CD14-positive monocyte (primary cell): ENCODE measurements around the gene DLX5. TPM values are rescaled to one million over a fixed set of nuclear protein-coding genes. Genes with fewer than 3 reads are reported as not detected.

ENCODE experiments used
- DNase-seq, 3 donors: peaks; one replicate each; pipeline ENCODE4 v3.0.0-alpha.2; 2011 to 2022
- H2AFZ ChIP-seq: 2 replicates; pipeline ENCODE4 v1.6.0; 2012; ENCODE audit warnings: mild to moderate bottlenecking, low read depth, low read length, inconsistent platforms; ENCODE audit not compliant: insufficient read depth, poor library complexity, severe bottlenecking
- H3K27ac ChIP-seq, 2 donors: 1 replicate in 1 of 2; 2 replicates in 1 of 2; pipeline ENCODE4 v1.5.1; 2012 to 2013; ENCODE audit warnings: low read length in 2 of 2, control low read depth in 1 of 2, inconsistent platforms in 1 of 2, low read depth in 1 of 2, mild to moderate bottlenecking in 1 of 2
- H3K27me3 ChIP-seq, 2 donors: one replicate each; pipeline versions ENCODE4 v1.6.0 to v1.6.1; 2011 to 2013; ENCODE audit warnings: low read length in 2 of 2; ENCODE audit not compliant: control insufficient read depth in 2 of 2, insufficient read depth in 2 of 2
- H3K36me3 ChIP-seq, 2 donors: replicated peaks in 1 of 2; 1 replicate in 1 of 2; 2 replicates in 1 of 2; pipeline versions ENCODE4 v1.5.1 to v1.6.1; 2012 to 2013; ENCODE audit warnings: low read length in 2 of 2, control low read depth in 1 of 2, inconsistent platforms in 1 of 2, mild to moderate bottlenecking in 1 of 2; ENCODE audit not compliant: insufficient read depth in 2 of 2, control insufficient read depth in 1 of 2
- H3K4me1 ChIP-seq, 2 donors: 1 replicate in 1 of 2; 2 replicates in 1 of 2; pipeline versions ENCODE4 v1.5.1 to v1.6.1; 2012 to 2013; ENCODE audit warnings: low read length in 2 of 2, control low read depth in 1 of 2, inconsistent platforms in 1 of 2, mild to moderate bottlenecking in 1 of 2, moderate library complexity in 1 of 2; ENCODE audit not compliant: insufficient read depth in 2 of 2, control insufficient read depth in 1 of 2
- H3K4me2 ChIP-seq: replicated peaks from 2 replicates; pipeline ENCODE3; 2012; ENCODE audit warnings: low read length, moderate library complexity, mild to moderate bottlenecking; ENCODE audit not compliant: poor library complexity, severe bottlenecking; ENCODE audit errors: extremely low read depth
- H3K4me3 ChIP-seq, 3 experiments: fragments of 200-600 bp in 1 of 3; sonication (generic) in 1 of 3; replicated peaks in 1 of 3; 1 replicate in 2 of 3; 2 replicates in 1 of 3; pipeline ENCODE4 v1.5.1; 2011 to 2013; ENCODE audit warnings: low read length in 3 of 3, mild to moderate bottlenecking in 3 of 3, control low read depth in 2 of 3, low read depth in 2 of 3, inconsistent platforms in 1 of 3, moderate library complexity in 1 of 3
- H3K79me2 ChIP-seq: 2 replicates; pipeline ENCODE4 v1.6.0; 2012; ENCODE audit warnings: mild to moderate bottlenecking, control low read depth, inconsistent platforms, low read length, moderate library complexity; ENCODE audit not compliant: insufficient read depth
- H3K9ac ChIP-seq: 2 replicates; pipeline ENCODE4 v1.6.0; 2017; ENCODE audit warnings: low read length, mild to moderate bottlenecking; ENCODE audit not compliant: insufficient read depth, poor library complexity, severe bottlenecking
- H3K9me3 ChIP-seq, 2 donors: replicated peaks in 1 of 2; 1 replicate in 1 of 2; 2 replicates in 1 of 2; pipeline versions ENCODE4 v1.5.1 to v1.6.1; 2012 to 2013; ENCODE audit warnings: low read length in 2 of 2, control low read depth in 1 of 2; ENCODE audit not compliant: control insufficient read depth in 1 of 2, insufficient read depth in 1 of 2
- H4K20me1 ChIP-seq: 2 replicates; pipeline ENCODE4 v1.6.0; 2012; ENCODE audit warnings: mild to moderate bottlenecking, low read length, control low read depth, moderate library complexity; ENCODE audit not compliant: insufficient read depth
- H3K27ac Mint-ChIP-seq, 7 donors: one replicate each; pipeline ENCODE4 v1.8.0; 2020; ENCODE audit warnings: mild to moderate bottlenecking in 7 of 7, mixed read lengths in 7 of 7, moderate library complexity in 6 of 7, inconsistent platforms in 2 of 7
- H3K27me3 Mint-ChIP-seq, 3 donors: one replicate each; pipeline ENCODE4 v1.8.0; 2021 to 2022; ENCODE audit warnings: low read depth in 3 of 3, mild to moderate bottlenecking in 3 of 3, mixed read lengths in 3 of 3, moderate library complexity in 3 of 3, inconsistent platforms in 1 of 3
- H3K36me3 Mint-ChIP-seq, 2 donors: one replicate each; pipeline ENCODE4 v1.8.0; 2020; ENCODE audit warnings: mixed read lengths in 2 of 2, inconsistent platforms in 1 of 2, mild to moderate bottlenecking in 1 of 2
- H3K4me1 Mint-ChIP-seq: one replicate; pipeline ENCODE4 v1.8.0; 2020; ENCODE audit warnings: mild to moderate bottlenecking, mixed read lengths
- H3K4me3 Mint-ChIP-seq, 2 donors: one replicate each; pipeline ENCODE4 v1.8.0; 2020; ENCODE audit warnings: mild to moderate bottlenecking in 2 of 2, mixed read lengths in 2 of 2, moderate library complexity in 1 of 2
- H3K9me3 Mint-ChIP-seq, 7 donors: one replicate each; pipeline ENCODE4 v1.8.0; 2020 to 2022; ENCODE audit warnings: mixed read lengths in 7 of 7, mild to moderate bottlenecking in 6 of 7, moderate library complexity in 6 of 7, inconsistent platforms in 2 of 7
- WGBS: methylation state at CpG from one replicate; pipeline ENCODE4 v1.1.5; 2013; ENCODE audit warnings: missing lambda C conversion rate; ENCODE audit not compliant: insufficient coverage; 5-methylcytosine and 5-hydroxymethylcytosine counted together
- intact Hi-C, 2 donors: fragments of 100-400 bp; cut with micrococcal nuclease; formaldehyde crosslinking; loops; one replicate each; pipeline versions ENCODE4 v1.15.0 to v1.15.1; 2023
- polyA plus RNA-seq, 3 donors: library from polyadenylated mRNA; depleted of rRNA in 1 of 3; unstranded in 2 of 3; stranded (reverse) in 1 of 3; fragments of 300-500 nt in 2 of 3; fragments of >200 nt in 1 of 3; fragmentation: Illumina TruSeq in 2 of 3; gene quantifications; 1 replicate in 2 of 3; 2 replicates in 1 of 3; pipeline ENCODE4 v1.2.3, GENCODE V29; 2012 to 2021
- TF ChIP-seq, protein P1 (sequence below): fragments of 200-600 bp; IDR thresholded peaks from one replicate; pipeline ENCODE4 v1.8.0; 2022; ENCODE audit warnings: antibody characterized with exemption, mild to moderate bottlenecking

DLX5 gene
- polyA plus RNA-seq, 3 donors: not detected

DNA sequence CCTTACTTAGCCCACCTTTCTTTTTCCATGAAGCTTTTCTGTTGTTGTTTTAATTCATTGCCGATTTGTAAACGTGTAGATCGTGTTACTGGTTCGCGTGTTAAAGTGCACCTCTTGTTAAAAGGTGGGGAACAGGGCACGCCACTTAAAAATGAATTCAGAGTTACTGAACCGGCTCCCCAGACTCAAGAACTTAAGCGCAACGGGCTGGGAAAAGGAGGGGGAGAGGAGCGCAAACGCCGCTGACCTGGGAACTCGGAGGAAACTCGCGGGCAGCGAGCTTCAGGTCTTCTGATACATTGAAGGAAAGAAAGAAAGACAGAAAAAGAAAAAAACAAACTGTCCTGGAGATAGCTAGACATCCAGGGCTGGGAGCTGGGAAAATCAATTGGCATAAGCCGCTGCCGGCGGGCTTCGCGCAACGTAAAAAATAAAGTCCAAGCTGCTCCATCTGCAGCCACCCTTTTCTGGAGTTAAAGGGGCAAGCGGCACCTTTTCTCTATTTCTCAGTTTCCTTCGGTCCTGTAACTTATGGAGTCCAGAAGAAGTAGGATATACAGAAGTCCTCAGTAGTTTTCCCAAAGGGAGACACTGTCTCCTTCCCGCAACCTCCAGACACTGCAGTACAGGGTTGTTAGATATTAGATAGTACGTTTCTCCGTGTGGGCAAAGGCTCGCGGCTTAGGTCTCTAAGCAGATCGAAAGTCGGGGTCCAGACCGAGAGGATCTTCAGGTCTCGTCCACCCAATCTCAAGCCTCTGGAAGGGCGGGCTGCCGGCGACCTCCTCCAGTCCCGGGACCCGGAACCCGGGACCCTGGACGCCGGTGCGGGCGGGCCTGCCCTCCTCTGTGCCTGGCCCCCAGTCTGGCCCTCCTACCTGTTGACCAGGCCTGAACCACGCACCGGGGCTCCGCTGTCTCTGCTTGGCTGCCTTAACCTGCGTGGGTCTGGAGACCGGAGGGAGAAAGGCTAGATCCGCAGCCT lies 21.1 kb downstream of the DLX5 start:
- Histone ChIP-seq H3K27me3 (peaks cover 87 to 94% of the 10 kb centered on the region in 2 donors), H3K9me3 (peaks cover 7 to 77% of the 10 kb centered on the region in 2 donors), H3K4me2 (no peak overlapping the region), H3K36me3 (no peaks in the 10 kb centered on the region), H4K20me1 (no peaks in the 10 kb centered on the region), H3K79me2 (no peaks in the 10 kb centered on the region), H3K4me3 (no peak overlapping the region), H3K27ac (no peak overlapping the region), H3K9ac (no peak overlapping the region), H2AFZ (no peak overlapping the region), H3K4me1 (peaks cover 0 to 7% of the 10 kb centered on the region in 2 donors)
- DNase-seq: no peak
- WGBS: 11% methylated on average over 41 of the region's 49 CpGs
- peak overlapping the region in 1 of 2 donors; percentile 77 for H3K4me3 Mint-ChIP-seq
- peaks cover 14% of the 10 kb centered on the region for H3K4me1 Mint-ChIP-seq
- H3K27me3 Mint-ChIP-seq: peaks cover 96 to 99% (median 96%) of the 10 kb centered on the region in 3 donors
- peaks cover 0 to 41% (median 29%) of the 10 kb centered on the region in 7 donors for H3K9me3 Mint-ChIP-seq
- TF ChIP-seq, protein P1, sequence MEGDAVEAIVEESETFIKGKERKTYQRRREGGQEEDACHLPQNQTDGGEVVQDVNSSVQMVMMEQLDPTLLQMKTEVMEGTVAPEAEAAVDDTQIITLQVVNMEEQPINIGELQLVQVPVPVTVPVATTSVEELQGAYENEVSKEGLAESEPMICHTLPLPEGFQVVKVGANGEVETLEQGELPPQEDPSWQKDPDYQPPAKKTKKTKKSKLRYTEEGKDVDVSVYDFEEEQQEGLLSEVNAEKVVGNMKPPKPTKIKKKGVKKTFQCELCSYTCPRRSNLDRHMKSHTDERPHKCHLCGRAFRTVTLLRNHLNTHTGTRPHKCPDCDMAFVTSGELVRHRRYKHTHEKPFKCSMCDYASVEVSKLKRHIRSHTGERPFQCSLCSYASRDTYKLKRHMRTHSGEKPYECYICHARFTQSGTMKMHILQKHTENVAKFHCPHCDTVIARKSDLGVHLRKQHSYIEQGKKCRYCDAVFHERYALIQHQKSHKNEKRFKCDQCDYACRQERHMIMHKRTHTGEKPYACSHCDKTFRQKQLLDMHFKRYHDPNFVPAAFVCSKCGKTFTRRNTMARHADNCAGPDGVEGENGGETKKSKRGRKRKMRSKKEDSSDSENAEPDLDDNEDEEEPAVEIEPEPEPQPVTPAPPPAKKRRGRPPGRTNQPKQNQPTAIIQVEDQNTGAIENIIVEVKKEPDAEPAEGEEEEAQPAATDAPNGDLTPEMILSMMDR: no peak
- no peak overlapping the region for H3K27ac Mint-ChIP-seq
- peaks cover 0 to 7% of the 10 kb centered on the region in 2 donors for H3K36me3 Mint-ChIP-seq
- intact Hi-C loops: no loop called here

DNA sequence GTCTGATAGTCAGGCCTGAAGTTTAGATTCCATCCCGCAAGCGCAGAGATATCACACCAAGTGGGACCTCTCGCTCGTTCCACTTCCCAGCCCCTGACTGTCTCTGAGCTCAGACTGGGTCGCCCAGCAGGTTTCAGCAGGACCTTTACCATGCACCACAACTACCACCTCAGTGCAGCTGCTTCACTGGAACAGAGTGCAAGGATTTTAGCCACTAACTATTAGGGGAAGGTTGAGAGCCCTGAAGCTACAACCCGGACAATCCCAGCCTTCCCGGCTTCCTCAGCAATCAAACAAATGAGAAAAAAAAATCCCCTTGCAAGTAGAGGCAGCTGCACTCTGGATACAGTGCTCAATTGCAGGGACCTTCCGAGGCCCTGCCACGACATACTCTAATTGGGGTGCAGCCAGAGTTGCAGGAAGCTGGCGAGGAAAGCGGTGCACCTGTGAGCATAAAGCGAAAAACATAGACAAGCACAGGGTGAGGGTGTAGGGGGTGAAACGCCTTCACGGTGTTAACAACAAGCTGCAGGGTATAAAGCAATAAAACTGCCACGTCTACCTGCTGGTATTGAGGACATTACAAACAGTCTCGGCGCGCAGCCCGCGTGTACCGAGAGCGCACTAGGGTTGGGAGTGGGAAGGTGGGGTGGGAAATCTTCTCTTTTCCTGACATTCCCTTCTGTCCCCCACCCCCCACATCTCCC lies 21.9 kb downstream of the DLX5 start:
- Histone ChIP-seq H3K27ac (no peak overlapping the region), H3K4me2 (no peak overlapping the region), H3K9ac (no peak overlapping the region), H3K36me3 (no peaks in the 10 kb centered on the region), H2AFZ (no peak overlapping the region), H3K79me2 (no peaks in the 10 kb centered on the region), H3K4me1 (peaks cover 0 to 7% of the 10 kb centered on the region in 2 donors), H3K4me3 (no peak overlapping the region), H4K20me1 (no peaks in the 10 kb centered on the region), H3K27me3 (peaks cover 87 to 94% of the 10 kb centered on the region in 2 donors), H3K9me3 (peaks cover 7 to 80% of the 10 kb centered on the region in 2 donors)
- DNase-seq: no peak
- 21% methylated on average over 7 of the region's 22 CpGs for WGBS
- peaks cover 14% of the 10 kb centered on the region for H3K4me1 Mint-ChIP-seq
- intact Hi-C loops: no loop called here
- H3K27me3 Mint-ChIP-seq: peaks cover 96 to 99% (median 98%) of the 10 kb centered on the region in 3 donors
- TF ChIP-seq, protein P1: no peak
- H3K36me3 Mint-ChIP-seq: peaks cover 0 to 9% of the 10 kb centered on the region in 2 donors
- H3K4me3 Mint-ChIP-seq: peak overlapping the region in 1 of 2 donors; percentile 77
- H3K27ac Mint-ChIP-seq: no peak overlapping the region
- peaks cover 0 to 42% (median 29%) of the 10 kb centered on the region in 7 donors for H3K9me3 Mint-ChIP-seq
